CD4-positive, CD25-positive, alpha-beta regulatory T cell (primary cell): ENCODE measurements around the gene MMP28. TPM values are rescaled to one million over a fixed set of nuclear protein-coding genes. Genes with fewer than 3 reads are reported as not detected.
A peak's percentile ranks its signal among the peaks of the same experiment; 100 is the strongest.

Source experiments
- ATAC-seq, 2 donors: fragments of 150-1000 bp; cut with Tn5 transposase; one replicate each; pipeline ENCODE4 v1.10.0; 2021; ENCODE audit warnings: low read depth in 2 of 2, moderate number of reproducible peaks in 2 of 2, moderate library complexity in 1 of 2
- DNase-seq, 3 donors: peaks; one replicate each; pipeline versions ENCODE4 v3.0.0 to v3.0.0-alpha.2; 2012 to 2022; ENCODE audit warnings: mixed read lengths in 1 of 3
- H3K27ac ChIP-seq: one replicate; pipeline ENCODE4 v1.7.0; 2013; ENCODE audit warnings: mild to moderate bottlenecking, low read length; ENCODE audit not compliant: insufficient read depth, poor library complexity, severe bottlenecking
- H3K27me3 ChIP-seq: one replicate; pipeline ENCODE4 v1.7.0; 2013; ENCODE audit warnings: low read length; ENCODE audit not compliant: control insufficient read depth, insufficient read depth
- H3K36me3 ChIP-seq: one replicate; pipeline ENCODE4 v1.7.0; 2013; ENCODE audit warnings: mild to moderate bottlenecking, low read length, moderate library complexity; ENCODE audit not compliant: control insufficient read depth, insufficient read depth
- H3K4me1 ChIP-seq: 2 replicates; pipeline ENCODE4 v1.7.0; 2013; ENCODE audit warnings: mild to moderate bottlenecking, low read length; ENCODE audit not compliant: insufficient read depth, control insufficient read depth, poor library complexity, severe bottlenecking
- H3K4me3 ChIP-seq: one replicate; pipeline ENCODE4 v1.7.0; 2013; ENCODE audit warnings: low read depth, mild to moderate bottlenecking, low read length, moderate library complexity
- H3K9me3 ChIP-seq, 2 experiments: 1 replicate in 1 of 2; 2 replicates in 1 of 2; pipeline ENCODE4 v1.7.0; 2013; ENCODE audit warnings: low read length in 2 of 2, mild to moderate bottlenecking in 1 of 2, moderate library complexity in 1 of 2; ENCODE audit not compliant: control insufficient read depth in 2 of 2
- H3K27ac Mint-ChIP-seq, 3 donors: one replicate each; pipeline ENCODE4 v1.8.0; 2020 to 2022; ENCODE audit warnings: mild to moderate bottlenecking in 3 of 3, mixed read lengths in 3 of 3, moderate library complexity in 2 of 3
- H3K27me3 Mint-ChIP-seq: one replicate; pipeline ENCODE4 v1.8.0; 2022; ENCODE audit warnings: mild to moderate bottlenecking, mixed read lengths
- H3K36me3 Mint-ChIP-seq: one replicate; pipeline ENCODE4 v1.8.0; 2020; ENCODE audit warnings: mixed read lengths
- H3K4me1 Mint-ChIP-seq, 4 donors: one replicate each; pipeline ENCODE4 v1.8.0; 2020 to 2022; ENCODE audit warnings: mixed read lengths in 4 of 4, mild to moderate bottlenecking in 1 of 4
- H3K4me3 Mint-ChIP-seq, 4 donors: one replicate each; pipeline ENCODE4 v1.8.0; 2020 to 2022; ENCODE audit warnings: mild to moderate bottlenecking in 4 of 4, mixed read lengths in 4 of 4, moderate library complexity in 3 of 4
- H3K9me3 Mint-ChIP-seq, 7 donors: one replicate each; pipeline ENCODE4 v1.8.0; 2020 to 2022; ENCODE audit warnings: mixed read lengths in 7 of 7, mild to moderate bottlenecking in 3 of 7, moderate library complexity in 2 of 7
- polyA plus RNA-seq, 4 donors: library from polyadenylated mRNA; unstranded; fragments of 300-500 nt; fragmentation: Illumina TruSeq; gene quantifications; one replicate each; pipeline ENCODE4 v1.2.3, GENCODE V29; 2021
- total RNA-seq: library from RNA; stranded (reverse); gene quantifications from one replicate; pipeline ENCODE4 v1.2.3, GENCODE V29; 2022

Gene MMP28
- total and polyA plus RNA-seq, 5 donors from 2014 or later: 0.80 to 4.3 (median 2.7) TPM; not detected in 2

GRCh38 chr17:35732806-35733136, 62.7 kb downstream of the MMP28 start:
- ATAC-seq: no peak
- H3K36me3 ChIP-seq: no peaks in the 10 kb centered on the region
- Mint-ChIP-seq H3K36me3 (peaks cover 13% of the 10 kb centered on the region), H3K4me1 (peaks cover 7 to 28% (median 11%) of the 10 kb centered on the region in 4 donors), H3K27ac (no peak overlapping the region), H3K9me3 (no peaks in the 10 kb centered on the region), H3K27me3 (peaks cover 23% of the 10 kb centered on the region), H3K4me3 (peak overlapping the region in 3 of 4 donors; percentile 52 to 81 (median 78))
- no peak for DNase-seq
- peaks cover 7% of the 10 kb centered on the region for H3K4me1 ChIP-seq
- H3K27me3 ChIP-seq: no peaks in the 10 kb centered on the region
- no peak overlapping the region for H3K4me3 ChIP-seq
- H3K9me3 ChIP-seq: no peaks in the 10 kb centered on the region
- no peak overlapping the region for H3K27ac ChIP-seq

GRCh38 chr17:35731917-35732805, 63.3 kb downstream of the MMP28 start:
- Histone ChIP-seq H3K36me3 (peaks cover 1% of the 10 kb centered on the region), H3K4me3 (no peak overlapping the region), H3K4me1 (peaks cover 7% of the 10 kb centered on the region), H3K9me3 (no peaks in the 10 kb centered on the region), H3K27me3 (no peaks in the 10 kb centered on the region), H3K27ac (no peak overlapping the region)
- ATAC-seq (no peak), DNase-seq (no peak)
- Mint-ChIP-seq H3K27ac (peak overlapping the region in 1 of 3 donors; percentile 78), H3K36me3 (peaks cover 19% of the 10 kb centered on the region), H3K4me3 (peak overlapping the region in 3 of 4 donors; percentile 52 to 81 (median 78)), H3K27me3 (peaks cover 21% of the 10 kb centered on the region), H3K9me3 (no peaks in the 10 kb centered on the region), H3K4me1 (peaks cover 7 to 28% (median 11%) of the 10 kb centered on the region in 4 donors)

GRCh38 chr17:35731239-35731916, 64.1 kb downstream of the MMP28 start, which contains the start of gene RASL10B:
Gene RASL10B (plus strand): TSS chr17:35731639. CDS start chr17:35735185, 3,546 bp downstream.
- Mint-ChIP-seq H3K4me3 (peak within 1 kb of the TSS; percentile 52 to 81 (median 72)), H3K9me3 (no peaks in the 10 kb centered on the region), H3K36me3 (peaks cover 21% of the 10 kb centered on the region), H3K4me1 (peaks cover 7 to 28% (median 11%) of the 10 kb centered on the region in 4 donors), H3K27me3 (peaks cover 19% of the 10 kb centered on the region), H3K27ac (peak within 1 kb of the TSS; percentile 56 to 78 (median 67))
- ATAC-seq: peak; percentile 41 to 67
- H3K27me3 ChIP-seq: no peaks in the 10 kb centered on the region
- H3K4me1 ChIP-seq: peaks cover 7% of the 10 kb centered on the region
- peaks cover 9% of the 10 kb centered on the region for H3K36me3 ChIP-seq
- DNase-seq: peak in 1 of 3 donors; percentile 31
- peak within 1 kb of the TSS; percentile 57 for H3K4me3 ChIP-seq
- no peaks in the 10 kb centered on the region for H3K9me3 ChIP-seq
- H3K27ac ChIP-seq: no peak within 1 kb of the TSS

- no peak for ATAC-seq
- Mint-ChIP-seq H3K4me3 (peak overlapping the region in 3 of 4 donors; percentile 62 to 81 (median 62)), H3K36me3 (peaks cover 26% of the 10 kb centered on the region)
Measured at GRCh38 chr17:35730400-35731005, 64.9 kb downstream of the MMP28 start.

GRCh38 chr17:35729405-35729833, 66.0 kb downstream of the MMP28 start:
- H3K4me3 Mint-ChIP-seq: peak overlapping the region in 2 of 4 donors; percentile 11 to 40
- peaks cover 25% of the 10 kb centered on the region for H3K36me3 ChIP-seq
- no peak overlapping the region for H3K27ac Mint-ChIP-seq
- peaks cover 7% of the 10 kb centered on the region for H3K4me1 ChIP-seq
- H3K9me3 Mint-ChIP-seq: no peaks in the 10 kb centered on the region
- no peak for ATAC-seq
- no peaks in the 10 kb centered on the region for H3K9me3 ChIP-seq
- H3K27me3 Mint-ChIP-seq: peaks cover 15% of the 10 kb centered on the region
- H3K4me3 ChIP-seq: no peak overlapping the region
- H3K4me1 Mint-ChIP-seq: peaks cover 7 to 28% (median 11%) of the 10 kb centered on the region in 4 donors
- no peak overlapping the region for H3K27ac ChIP-seq
- H3K27me3 ChIP-seq: no peaks in the 10 kb centered on the region
- no peak for DNase-seq
- peaks cover 37% of the 10 kb centered on the region for H3K36me3 Mint-ChIP-seq

More at GRCh38 chr17:35730400-35731005, 64.9 kb downstream of the MMP28 start:
- H3K27me3 Mint-ChIP-seq: peaks cover 19% of the 10 kb centered on the region
- H3K9me3 Mint-ChIP-seq: no peaks in the 10 kb centered on the region
- Histone ChIP-seq H3K9me3 (no peaks in the 10 kb centered on the region), H3K27me3 (no peaks in the 10 kb centered on the region), H3K4me3 (no peak overlapping the region), H3K4me1 (peaks cover 7% of the 10 kb centered on the region), H3K27ac (no peak overlapping the region), H3K36me3 (peaks cover 14% of the 10 kb centered on the region)
- peak overlapping the region; percentile 56 to 71 (median 67) for H3K27ac Mint-ChIP-seq
- peaks cover 7 to 28% (median 11%) of the 10 kb centered on the region in 4 donors for H3K4me1 Mint-ChIP-seq
- DNase-seq: no peak

- H3K4me3 ChIP-seq: no peak overlapping the region
- H3K36me3 Mint-ChIP-seq: peaks cover 45% of the 10 kb centered on the region
Measured at GRCh38 chr17:35728551-35728950, 66.9 kb downstream of the MMP28 start.

GRCh38 chr17:35727635-35728034, 67.8 kb downstream of the MMP28 start:
- peak overlapping the region in 1 of 3 donors; percentile 9 for H3K27ac Mint-ChIP-seq
- peaks cover 7% of the 10 kb centered on the region for H3K4me1 ChIP-seq

More at GRCh38 chr17:35728551-35728950, 66.9 kb downstream of the MMP28 start:
- peaks cover 7 to 28% (median 11%) of the 10 kb centered on the region in 4 donors for H3K4me1 Mint-ChIP-seq
- ATAC-seq (no peak), DNase-seq (no peak)
- Histone ChIP-seq H3K36me3 (peaks cover 34% of the 10 kb centered on the region), H3K4me1 (peaks cover 7% of the 10 kb centered on the region), H3K27ac (no peak overlapping the region), H3K27me3 (no peaks in the 10 kb centered on the region), H3K9me3 (no peaks in the 10 kb centered on the region)
- H3K4me3 Mint-ChIP-seq: no peak overlapping the region
- no peak overlapping the region for H3K27ac Mint-ChIP-seq
- peaks cover 15% of the 10 kb centered on the region for H3K27me3 Mint-ChIP-seq
- no peaks in the 10 kb centered on the region for H3K9me3 Mint-ChIP-seq

More at GRCh38 chr17:35727635-35728034, 67.8 kb downstream of the MMP28 start:
- ATAC-seq: no peak
- peak overlapping the region in 1 of 4 donors; percentile 55 for H3K4me3 Mint-ChIP-seq
- H3K4me1 Mint-ChIP-seq: peaks cover 7 to 26% (median 11%) of the 10 kb centered on the region in 4 donors
- no peaks in the 10 kb centered on the region for H3K9me3 Mint-ChIP-seq
- Histone ChIP-seq H3K4me3 (no peak overlapping the region), H3K36me3 (peaks cover 42% of the 10 kb centered on the region), H3K27ac (no peak overlapping the region), H3K27me3 (no peaks in the 10 kb centered on the region), H3K9me3 (no peaks in the 10 kb centered on the region)
- no peak for DNase-seq
- peaks cover 11% of the 10 kb centered on the region for H3K27me3 Mint-ChIP-seq
- H3K36me3 Mint-ChIP-seq: peaks cover 52% of the 10 kb centered on the region
